ENCODE results near the gene TMED8. TPM values are rescaled to one million over a fixed set of nuclear protein-coding genes. Genes with fewer than 3 reads are reported as not detected.

TMED8 gene
- total and polyA plus RNA-seq, 4 donors = 2.5 to 9.4 (median 6.0) TPM

Other genes with a start within 250 kb of the TMED8 start
- not detected for gene ZDHHC22, start 235.3 kb downstream of the TMED8 start, total RNA-seq
- gene ZDHHC22, start 235.3 kb downstream of the TMED8 start, polyA plus RNA-seq = not detected
- under 1 TPM; 0.06 to 0.26 TPM for gene TMEM63C, start 195.3 kb downstream of the TMED8 start, total RNA-seq
- gene TMEM63C, start 195.3 kb downstream of the TMED8 start, polyA plus RNA-seq = under 1 TPM in 1 of 2 donors, not detected in 1; 0.13 TPM
- gene NGB, start 105.9 kb downstream of the TMED8 start, total RNA-seq = not detected
- gene NGB, start 105.9 kb downstream of the TMED8 start, polyA plus RNA-seq = not detected
- 10 to 100 TPM; 15.6 to 23.4 TPM for gene POMT2, start 56.2 kb downstream of the TMED8 start, total RNA-seq
- 10 to 100 TPM in 1 of 2 donors, 1 to 10 TPM in 1; 3.1 to 20.3 TPM for gene POMT2, start 56.2 kb downstream of the TMED8 start, polyA plus RNA-seq
- gene GSTZ1, start 56.1 kb downstream of the TMED8 start, total RNA-seq = 1 to 10 TPM; 5.8 to 8.6 TPM
- gene GSTZ1, start 56.1 kb downstream of the TMED8 start, polyA plus RNA-seq = 10 to 100 TPM in 1 of 2 donors, 1 to 10 TPM in 1; 9.9 to 17.2 TPM
- gene SAMD15, start 285 bp upstream of the TMED8 start, total RNA-seq = under 1 TPM; 0.42 to 0.71 TPM
- 1 to 10 TPM in 1 of 2 donors, under 1 TPM in 1; 0.36 to 7.4 TPM for gene SAMD15, start 285 bp upstream of the TMED8 start, polyA plus RNA-seq
- gene NOXRED1, start 46.4 kb upstream of the TMED8 start, total RNA-seq = 1 to 10 TPM in 1 of 2 donors, under 1 TPM in 1; 0.32 to 1.0 TPM
- gene NOXRED1, start 46.4 kb upstream of the TMED8 start, polyA plus RNA-seq = under 1 TPM in 1 of 2 donors, not detected in 1; 0.13 TPM
- 10 to 100 TPM; 13.4 to 17.0 TPM for gene VIPAS39, start 80.5 kb upstream of the TMED8 start, total RNA-seq
- gene VIPAS39, start 80.5 kb upstream of the TMED8 start, polyA plus RNA-seq = 10 to 100 TPM in 1 of 2 donors, 1 to 10 TPM in 1; 6.1 to 17.3 TPM
- gene AHSA1, start 81.0 kb upstream of the TMED8 start, total RNA-seq = 100 to 1,000 TPM in 1 of 2 donors, 10 to 100 TPM in 1; 66.5 to 110 TPM
- gene AHSA1, start 81.0 kb upstream of the TMED8 start, polyA plus RNA-seq = 10 to 100 TPM; 77.2 to 93.7 TPM
- under 1 TPM in 1 of 2 donors, not detected in 1; 0.39 TPM for gene ISM2, start 121.7 kb upstream of the TMED8 start, total RNA-seq
- not detected for gene ISM2, start 121.7 kb upstream of the TMED8 start, polyA plus RNA-seq
- 10 to 100 TPM; 37.8 to 45.4 TPM for gene SPTLC2, start 239.5 kb upstream of the TMED8 start, total RNA-seq
- 1 to 10 TPM; 2.3 to 3.1 TPM for gene SPTLC2, start 239.5 kb upstream of the TMED8 start, polyA plus RNA-seq